NCI-H1694 treated with DMSO at 0.1 percent for 48 hours (cell line): ENCODE results near the gene STARD3.

Experiments used
- DNase-seq: peaks from one replicate; lab custom pipeline; 2025; lab: John Stamatoyannopoulos, UW

Gene STARD3

GRCh38 chr17:39672522-39673334 lies 35.8 kb downstream of the STARD3 start:
- no peak for DNase-seq

GRCh38 chr17:39673335-39674081 lies 36.6 kb downstream of the STARD3 start:
- no peak for DNase-seq

GRCh38 chr17:39674179-39674578 lies 37.2 kb downstream of the STARD3 start:
- DNase-seq: no peak

- no peak for DNase-seq
Observed at GRCh38 chr17:39674702-39675389, 37.9 kb downstream of the STARD3 start.

DNA sequence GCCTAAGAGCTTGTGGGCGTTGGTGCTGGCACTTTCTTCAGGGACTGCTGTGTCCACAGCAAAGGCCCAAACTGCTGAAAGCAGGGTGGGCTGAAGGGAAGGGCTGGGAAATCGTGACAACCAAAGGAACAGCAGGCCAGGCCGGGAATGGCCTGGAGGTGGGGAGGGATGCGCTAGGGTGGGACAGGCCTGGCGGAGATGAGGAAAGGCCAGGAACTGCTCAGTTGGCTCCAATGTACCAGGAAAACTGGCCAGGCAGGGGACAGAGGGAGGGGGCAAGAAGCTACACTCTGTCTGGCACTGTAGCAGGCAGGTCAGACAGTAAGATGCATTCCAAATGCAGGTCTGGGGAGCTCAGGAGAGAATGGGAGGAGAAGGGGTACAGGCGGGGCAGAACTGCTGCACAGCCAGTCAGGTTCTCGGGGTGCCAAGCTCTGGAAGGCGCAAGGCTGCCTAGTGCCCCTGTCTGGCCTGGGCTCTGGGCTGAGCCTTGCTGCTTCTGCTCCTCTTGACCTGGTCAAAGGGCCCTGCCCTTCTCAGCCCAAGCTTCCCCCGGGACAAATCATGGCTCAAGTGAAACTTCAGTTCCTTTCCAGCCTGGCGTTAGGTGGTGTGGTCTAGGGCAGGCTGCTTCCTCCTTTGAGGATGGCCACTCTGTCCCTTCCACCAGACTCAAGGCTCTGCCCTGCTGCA lies 38.6 kb downstream of the STARD3 start:
- DNase-seq: no peak

- DNase-seq: no peak
Observed at GRCh38 chr17:39676198-39676819, 39.4 kb downstream of the STARD3 start.

DNA sequence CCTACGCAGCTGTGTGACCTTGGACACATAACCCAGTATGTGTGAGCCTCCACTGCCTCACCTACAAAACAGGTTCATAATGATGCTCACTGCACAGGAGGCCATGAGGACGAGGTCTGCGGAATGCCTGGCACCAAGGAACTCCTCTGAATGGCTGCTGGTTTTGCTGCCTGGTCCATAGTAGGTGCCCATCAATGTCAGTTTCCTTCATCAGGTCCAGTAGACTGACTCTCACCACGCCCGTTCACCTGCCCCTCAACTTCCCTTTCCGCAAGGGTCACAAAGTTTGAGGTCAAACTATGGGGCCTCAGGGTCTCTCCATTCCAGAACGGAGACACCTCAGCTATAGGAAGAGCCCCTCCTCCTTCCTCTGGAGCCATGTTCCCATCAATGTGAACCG lies 40.1 kb downstream of the STARD3 start:
- DNase-seq: no peak

DNA sequence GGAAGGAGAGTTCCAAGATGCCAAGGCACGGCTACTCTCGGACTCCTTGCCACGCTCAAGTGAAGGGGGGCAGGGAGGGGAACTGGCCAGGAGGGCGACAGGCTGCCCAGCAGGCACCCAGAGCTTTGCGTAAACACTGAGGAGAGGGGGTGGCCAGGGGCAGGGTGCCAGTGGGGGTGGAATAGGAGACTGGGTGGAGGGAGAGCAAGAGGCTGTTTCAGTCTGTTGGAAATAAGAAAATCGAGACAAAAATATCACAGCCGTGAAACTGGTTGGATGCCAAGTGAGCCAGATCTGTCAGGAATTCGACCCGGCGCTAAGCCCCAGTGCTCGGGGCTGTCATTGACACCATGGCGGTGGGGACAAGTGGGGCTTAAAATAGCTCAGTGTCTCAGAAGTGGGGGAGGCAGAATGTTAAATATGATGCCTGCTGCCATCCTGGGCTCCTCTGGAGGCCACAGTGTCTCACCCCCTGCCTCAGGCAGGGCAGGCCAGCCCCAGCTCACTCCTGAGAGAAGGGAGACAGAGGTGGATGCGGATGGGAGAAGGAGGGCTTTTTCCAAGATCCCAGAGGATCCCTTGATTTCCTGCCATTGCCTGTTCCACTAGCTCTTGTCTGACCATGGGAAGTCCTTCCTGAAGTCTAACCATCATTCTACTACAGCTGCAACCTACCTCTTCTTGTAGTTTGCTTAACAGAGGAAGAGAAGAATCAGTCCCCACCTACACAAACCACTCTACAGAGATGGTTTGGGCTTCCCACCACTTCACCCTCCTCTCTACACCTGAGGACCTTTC lies 40.8 kb downstream of the STARD3 start:
- no peak for DNase-seq

DNA sequence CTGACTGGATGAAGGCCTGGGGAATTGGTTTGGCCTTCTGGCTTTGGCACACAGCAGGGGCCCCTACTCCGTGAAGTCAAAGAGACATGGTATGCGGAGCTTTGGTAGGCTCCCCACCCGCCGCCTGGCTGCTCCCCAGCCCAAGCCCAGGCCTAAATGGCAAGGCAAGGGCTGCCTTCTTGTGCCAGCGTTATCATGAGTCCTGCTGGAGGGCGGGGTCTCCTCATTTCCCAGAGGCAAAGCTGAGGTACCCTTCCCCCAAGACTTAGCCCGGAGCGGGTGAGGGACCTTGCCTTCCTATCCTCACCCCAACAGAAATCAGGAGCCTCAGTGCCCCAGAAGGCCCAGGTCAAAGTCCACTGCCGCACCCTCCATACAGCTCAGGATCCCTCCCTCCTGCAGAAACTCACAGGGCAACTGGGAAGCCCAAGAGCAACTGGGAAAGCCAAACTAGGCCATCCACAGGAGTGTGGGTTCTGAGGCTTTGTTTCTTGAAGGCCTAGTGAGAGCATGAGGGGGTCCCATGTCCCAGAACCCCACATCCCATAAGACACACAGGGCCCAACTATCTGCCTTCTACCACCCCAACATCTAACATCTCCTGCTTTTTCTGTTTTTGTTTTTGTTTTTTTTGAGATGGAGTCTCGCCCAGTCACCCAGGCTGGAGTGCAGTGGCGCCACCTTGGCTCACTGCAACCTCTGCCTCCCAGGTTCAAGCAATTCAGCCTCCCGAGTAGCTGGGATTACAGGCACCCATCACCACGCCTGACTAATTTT lies 41.6 kb downstream of the STARD3 start:
- no peak for DNase-seq

- DNase-seq: no peak
Observed at GRCh38 chr17:39679521-39680192, 42.7 kb downstream of the STARD3 start.

DNA sequence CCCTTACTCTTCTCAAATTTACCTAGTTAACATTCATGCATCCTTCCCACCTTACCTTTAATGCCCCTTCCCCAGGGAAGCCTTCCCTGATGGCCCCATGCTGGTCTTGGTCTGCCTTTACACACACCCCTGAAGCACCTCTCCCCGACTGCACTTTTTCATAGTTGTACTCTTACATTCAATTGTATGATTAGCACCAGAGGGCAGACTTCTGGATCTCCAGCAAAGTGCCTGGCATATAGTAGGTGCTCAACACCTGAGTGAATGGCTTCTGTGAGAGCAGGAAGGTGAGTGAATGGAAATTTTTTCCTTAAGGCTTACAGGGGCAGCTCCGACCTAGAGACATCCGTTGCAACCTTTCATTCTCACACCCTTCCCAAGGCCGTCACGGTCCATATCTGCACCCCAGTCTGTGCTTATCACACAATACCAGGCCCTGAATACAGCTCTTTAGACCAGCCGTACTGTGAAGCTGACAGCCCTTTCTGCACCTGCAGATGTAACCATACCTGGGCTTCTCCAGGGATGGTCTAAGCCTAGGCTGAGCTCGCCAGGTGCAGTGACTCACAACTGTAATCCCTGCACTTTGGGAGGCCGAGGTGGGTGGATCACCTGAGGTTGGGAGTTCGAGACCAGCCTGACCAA lies 46.5 kb downstream of the STARD3 start:
- DNase-seq: no peak

DNA sequence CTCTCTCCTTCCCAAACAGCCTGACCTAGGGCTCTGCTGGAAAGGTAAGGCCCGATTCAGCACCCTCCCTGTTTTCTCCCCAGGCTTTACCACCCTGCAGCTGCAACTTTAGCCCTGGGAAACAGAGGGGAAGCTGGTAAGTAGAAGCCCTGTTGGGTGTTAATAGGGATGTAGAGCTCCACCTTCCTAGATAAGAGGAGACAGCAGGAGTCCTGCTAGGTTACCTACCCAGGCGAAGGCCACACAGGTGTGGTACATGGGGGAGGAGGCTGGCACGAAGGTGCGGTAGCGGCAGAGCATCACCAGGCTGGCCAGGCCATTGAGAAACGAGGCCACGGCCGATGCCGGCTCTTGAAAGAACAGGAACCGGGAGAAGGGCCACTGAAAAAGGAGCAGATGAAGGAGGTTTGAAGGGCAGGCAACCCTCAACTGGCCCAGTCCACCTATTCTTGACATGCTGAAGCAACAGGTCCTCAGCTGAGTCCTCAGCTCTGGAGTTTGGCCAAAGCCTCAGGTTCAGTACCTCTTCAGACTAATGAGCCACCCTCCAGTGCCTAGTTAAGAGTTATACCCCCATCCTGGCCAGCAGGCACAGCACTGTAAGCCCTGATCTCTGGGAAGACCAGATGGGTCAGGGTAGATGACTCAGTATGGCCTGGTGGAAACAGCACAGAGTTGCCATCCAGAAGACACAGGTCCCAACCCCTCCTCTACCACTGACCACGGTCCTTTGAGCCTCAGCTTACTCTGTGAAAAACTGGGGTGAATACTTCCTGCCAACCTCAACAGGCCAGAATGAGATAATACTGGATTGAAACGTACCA lies 47.6 kb downstream of the STARD3 start:
- no peak for DNase-seq

- DNase-seq: no peak
Observed at GRCh38 chr17:39687101-39687545, 50.2 kb downstream of the STARD3 start.

- peak; percentile 97 for DNase-seq
Observed at GRCh38 chr17:39687546-39688474, 50.9 kb downstream of the STARD3 start, which contains the start of gene PGAP3. PGAP3 (minus strand) TSS chr17:39688057; CDS start chr17:39688014, 43 bp downstream.

DNA sequence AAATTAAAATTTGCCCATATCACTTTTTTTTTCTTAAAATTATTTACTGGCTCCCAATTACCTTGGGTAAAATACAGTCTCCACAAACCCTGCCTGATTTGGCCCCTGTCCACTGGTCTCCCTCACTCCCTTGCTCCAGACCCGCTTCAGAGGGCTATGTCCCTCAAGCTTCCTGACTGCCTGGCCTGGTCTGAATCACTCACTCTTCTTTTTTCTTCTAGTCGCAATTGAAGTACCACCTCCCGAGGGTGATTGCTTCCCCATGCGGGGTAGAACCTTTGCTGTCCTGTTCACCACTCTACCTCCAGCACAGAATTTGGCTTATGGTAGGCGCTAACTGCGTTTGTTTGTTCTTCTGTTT lies 51.5 kb downstream of the STARD3 start:
- no peak for DNase-seq

GRCh38 chr17:39688945-39689344 lies 52.0 kb downstream of the STARD3 start:
- DNase-seq: no peak

- no peak for DNase-seq
Observed at GRCh38 chr17:39694593-39694992, 57.6 kb downstream of the STARD3 start.
